Stimulated activated CD8-positive, alpha-beta memory T cell treated with anti-CD3 and anti-CD28 coated beads, Interleukin-15, amount 100 ng/mL, for 48 hours (primary cell): ENCODE results near the gene CASR.

Experiments used
- DNase-seq, 2 donors: peaks; one replicate each; pipeline ENCODE4 v3.0.0-alpha.2; 2020; ENCODE audit warnings: low read depth in 2 of 2

CASR gene

DNA sequence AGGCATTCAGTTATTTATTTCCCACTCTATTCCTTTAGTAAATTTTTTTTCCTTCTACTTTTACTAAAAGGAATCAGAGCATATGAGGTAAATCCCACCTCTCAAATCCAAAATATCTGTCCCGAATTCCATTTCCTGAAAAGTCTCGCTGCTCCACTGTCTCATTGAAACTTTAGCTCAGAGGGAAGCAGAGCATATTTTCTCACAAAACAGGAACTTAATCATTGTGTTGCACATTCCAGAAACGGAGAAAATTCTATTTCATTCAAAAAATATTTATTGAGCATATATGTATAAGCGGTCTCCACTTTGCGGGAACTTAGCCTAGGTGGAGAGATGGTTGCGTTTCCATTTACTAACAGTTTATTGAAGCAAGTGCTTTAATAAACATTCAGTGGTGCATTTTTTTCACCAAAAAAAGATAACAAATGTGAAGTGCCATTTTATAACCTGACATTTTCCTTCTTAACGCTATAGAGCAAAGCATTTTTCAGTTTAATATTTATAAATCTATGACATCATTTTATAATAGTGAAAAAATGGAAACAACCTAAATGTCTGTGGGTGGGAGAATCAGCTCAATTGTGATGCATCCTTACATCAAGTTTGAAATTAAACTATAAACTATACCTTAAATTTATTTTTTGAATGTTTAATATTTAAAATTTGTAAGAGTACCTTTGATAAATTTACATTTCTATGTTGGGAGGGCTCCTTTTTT, 74.3 kb downstream of the CASR start:
- no peak for DNase-seq

GRCh38 chr3:122258757-122259371, 75.4 kb downstream of the CASR start:
- DNase-seq: peak; percentile 55 to 58

DNA sequence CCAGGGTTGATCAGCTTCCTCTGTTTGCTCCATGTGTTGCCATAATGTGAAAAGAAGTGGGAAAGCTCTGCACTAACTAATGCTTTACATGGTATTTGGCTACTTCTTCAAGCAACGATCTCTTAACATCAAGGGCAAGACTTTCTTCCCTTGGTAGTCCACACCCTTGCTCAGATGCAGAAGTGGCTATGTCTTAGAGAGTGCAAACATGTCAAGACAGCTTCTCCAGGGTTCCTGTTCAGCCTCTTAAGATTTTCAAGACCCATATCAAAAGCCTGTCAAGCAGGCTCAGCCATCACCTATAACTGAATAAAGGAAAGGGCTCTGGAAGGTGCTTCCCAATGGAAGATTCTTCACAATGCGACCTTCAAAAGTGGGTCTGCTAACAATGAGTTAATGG, 76.7 kb downstream of the CASR start:
- DNase-seq: no peak

GRCh38 chr3:122263058-122263457, 79.6 kb downstream of the CASR start:
- DNase-seq: no peak

DNA sequence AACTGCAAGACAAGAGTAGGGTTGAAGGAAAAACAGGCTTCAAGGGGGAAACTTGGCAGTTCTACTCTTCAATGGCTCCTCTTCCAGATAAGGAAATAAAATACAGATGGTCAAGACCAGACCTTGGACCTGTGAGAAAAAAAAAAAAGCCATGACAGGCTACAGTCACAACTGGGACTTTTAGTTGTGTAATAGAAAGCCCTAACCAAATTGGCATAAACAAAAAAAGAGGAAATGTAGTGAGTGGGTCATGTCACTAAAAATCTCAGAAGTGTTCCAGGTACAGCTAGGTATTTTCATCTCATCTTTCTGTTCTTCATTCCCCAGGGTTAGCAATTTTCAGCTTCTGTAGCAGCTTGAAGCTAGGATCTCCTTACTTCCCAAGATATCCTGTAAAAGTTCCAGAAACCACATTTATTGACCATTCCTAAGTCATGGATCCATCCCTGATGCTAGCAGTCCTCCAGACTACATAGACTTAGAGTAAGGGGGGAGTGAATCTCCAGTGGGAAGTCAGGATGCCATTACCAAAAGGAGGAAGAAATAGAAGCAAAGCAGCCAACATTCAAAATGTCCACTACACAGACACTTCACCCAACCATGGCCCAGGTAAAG, 80.6 kb downstream of the CASR start:
- no peak for DNase-seq

DNA sequence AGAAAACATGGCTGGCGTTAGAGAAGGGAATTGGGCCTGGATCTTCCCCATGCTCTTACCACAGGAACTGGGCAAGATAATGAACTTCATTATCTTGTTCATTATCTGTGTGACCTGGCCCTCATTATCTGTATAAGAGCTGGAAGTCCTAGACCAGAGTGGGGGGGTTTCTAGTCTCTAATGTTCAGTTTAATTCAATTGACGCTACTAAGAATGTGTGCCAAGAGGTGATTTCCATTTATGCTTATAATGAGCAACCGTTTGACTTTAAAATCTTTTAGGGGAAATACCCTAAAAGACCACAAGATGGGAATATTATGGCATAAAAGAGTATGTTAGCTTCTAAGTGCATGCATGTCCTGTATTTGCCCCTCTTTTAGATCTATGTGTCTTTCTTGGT, 82.5 kb downstream of the CASR start:
- DNase-seq: no peak

DNA sequence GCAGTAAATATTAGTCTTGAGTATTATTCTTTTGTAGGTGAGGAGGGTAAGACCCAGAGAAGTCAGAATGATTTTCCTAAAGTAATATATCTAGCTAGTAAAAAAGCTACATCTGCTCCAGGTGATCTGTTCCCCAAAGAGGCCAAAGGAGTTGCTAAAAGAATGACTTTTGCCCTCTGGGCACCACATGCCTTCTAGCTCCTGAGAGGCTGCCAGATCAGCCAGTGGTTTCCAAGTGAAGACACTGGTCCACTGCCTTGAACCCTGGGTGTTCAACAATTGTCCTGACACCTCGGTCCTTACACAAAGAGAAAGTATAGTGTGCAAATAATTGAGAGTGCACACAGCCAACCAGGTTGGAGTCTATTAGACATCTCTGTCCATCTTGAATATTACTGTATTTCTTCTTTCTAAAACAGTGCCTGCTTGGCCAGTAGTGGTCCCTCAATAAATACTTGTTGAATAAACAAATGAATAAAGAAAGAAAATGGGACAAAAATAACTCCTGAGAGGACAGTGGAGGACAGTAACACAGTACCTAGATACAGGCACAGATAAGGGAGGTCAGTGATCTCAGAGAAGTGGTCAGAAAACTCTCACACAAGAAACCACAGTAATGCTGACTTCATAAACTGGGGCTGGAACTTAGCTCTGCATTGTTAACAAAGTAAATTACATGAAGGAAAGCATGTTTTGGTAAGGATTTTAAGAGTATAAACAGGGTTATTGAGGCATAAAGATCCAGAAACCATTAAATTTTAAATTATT, 85.0 kb downstream of the CASR start:
- no peak for DNase-seq

- DNase-seq: no peak
These were observed 85.6 kb downstream of the CASR start for GRCh38 chr3:122269045-122269444.

- DNase-seq: no peak
These were observed 87.9 kb downstream of the CASR start for GRCh38 chr3:122271246-122271898.

GRCh38 chr3:122272879-122273278, 89.4 kb downstream of the CASR start:
- no peak for DNase-seq

GRCh38 chr3:122273498-122273897, 90.0 kb downstream of the CASR start:
- no peak for DNase-seq

DNA sequence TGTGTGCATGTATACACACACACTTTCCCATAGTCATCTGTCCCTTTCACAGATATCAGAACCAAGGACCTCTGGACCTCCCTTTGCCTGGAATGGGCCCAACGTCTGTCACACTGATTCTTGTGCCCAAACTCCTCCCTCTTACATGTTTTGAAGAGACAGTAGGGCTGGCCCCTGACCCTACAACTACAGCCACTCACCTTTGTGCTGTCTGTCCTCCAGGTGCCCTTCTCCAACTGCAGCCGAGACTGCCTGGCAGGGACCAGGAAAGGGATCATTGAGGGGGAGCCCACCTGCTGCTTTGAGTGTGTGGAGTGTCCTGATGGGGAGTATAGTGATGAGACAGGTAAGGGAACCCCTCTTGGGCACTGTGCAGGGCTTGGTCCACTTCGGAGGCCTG, 98.4 kb downstream of the CASR start:
- no peak for DNase-seq

DNA sequence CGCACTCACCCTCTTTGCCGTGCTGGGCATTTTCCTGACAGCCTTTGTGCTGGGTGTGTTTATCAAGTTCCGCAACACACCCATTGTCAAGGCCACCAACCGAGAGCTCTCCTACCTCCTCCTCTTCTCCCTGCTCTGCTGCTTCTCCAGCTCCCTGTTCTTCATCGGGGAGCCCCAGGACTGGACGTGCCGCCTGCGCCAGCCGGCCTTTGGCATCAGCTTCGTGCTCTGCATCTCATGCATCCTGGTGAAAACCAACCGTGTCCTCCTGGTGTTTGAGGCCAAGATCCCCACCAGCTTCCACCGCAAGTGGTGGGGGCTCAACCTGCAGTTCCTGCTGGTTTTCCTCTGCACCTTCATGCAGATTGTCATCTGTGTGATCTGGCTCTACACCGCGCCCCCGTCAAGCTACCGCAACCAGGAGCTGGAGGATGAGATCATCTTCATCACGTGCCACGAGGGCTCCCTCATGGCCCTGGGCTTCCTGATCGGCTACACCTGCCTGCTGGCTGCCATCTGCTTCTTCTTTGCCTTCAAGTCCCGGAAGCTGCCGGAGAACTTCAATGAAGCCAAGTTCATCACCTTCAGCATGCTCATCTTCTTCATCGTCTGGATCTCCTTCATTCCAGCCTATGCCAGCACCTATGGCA, 100.5 kb downstream of the CASR start:
- DNase-seq: no peak

DNA sequence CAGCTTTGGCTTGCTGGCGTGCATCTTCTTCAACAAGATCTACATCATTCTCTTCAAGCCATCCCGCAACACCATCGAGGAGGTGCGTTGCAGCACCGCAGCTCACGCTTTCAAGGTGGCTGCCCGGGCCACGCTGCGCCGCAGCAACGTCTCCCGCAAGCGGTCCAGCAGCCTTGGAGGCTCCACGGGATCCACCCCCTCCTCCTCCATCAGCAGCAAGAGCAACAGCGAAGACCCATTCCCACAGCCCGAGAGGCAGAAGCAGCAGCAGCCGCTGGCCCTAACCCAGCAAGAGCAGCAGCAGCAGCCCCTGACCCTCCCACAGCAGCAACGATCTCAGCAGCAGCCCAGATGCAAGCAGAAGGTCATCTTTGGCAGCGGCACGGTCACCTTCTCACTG, 101.0 kb downstream of the CASR start:
- no peak for DNase-seq

GRCh38 chr3:122294359-122294758, 110.9 kb downstream of the CASR start:
- DNase-seq: no peak

- DNase-seq: no peak
These were observed 112.0 kb downstream of the CASR start for GRCh38 chr3:122295266-122296062.

DNA sequence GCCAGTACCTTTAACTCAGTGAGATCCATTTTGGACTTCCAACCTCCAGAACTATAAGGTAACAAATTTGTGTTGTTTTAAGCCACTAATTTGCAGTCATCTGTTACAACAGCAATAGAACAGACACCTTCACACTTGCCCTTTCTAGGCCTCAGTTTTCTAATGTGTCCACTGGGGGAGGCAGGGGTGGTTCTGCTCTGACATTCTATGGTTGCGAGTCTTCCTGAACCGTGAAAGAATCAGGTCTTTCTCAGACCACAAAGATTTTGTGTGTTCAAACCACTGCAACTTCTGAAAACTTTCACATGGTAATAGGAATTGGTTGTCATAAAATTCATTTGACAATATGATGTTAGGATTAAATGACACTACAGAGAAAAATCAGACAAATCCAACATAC, 114.8 kb downstream of the CASR start:
- peak; percentile 13 to 31 for DNase-seq

DNA sequence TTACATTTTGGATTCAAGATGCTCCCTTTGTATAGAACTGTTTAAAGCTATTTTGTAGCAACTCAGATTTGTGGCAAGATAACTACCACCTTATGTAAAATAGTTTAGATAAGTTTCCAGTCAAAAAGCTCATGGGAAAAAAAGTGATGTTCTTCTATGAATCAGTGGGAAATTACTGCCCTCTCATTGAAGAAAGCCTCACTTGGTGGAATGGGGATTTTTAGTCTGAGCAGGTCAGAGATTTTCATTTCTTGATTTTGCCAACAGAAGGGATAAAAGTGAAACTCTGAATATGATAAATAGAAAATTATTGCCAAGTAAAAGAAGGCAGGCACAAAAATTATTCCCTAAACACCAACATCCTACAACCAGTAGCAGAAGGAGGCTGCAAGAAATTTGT, 115.7 kb downstream of the CASR start:
- no peak for DNase-seq

DNA sequence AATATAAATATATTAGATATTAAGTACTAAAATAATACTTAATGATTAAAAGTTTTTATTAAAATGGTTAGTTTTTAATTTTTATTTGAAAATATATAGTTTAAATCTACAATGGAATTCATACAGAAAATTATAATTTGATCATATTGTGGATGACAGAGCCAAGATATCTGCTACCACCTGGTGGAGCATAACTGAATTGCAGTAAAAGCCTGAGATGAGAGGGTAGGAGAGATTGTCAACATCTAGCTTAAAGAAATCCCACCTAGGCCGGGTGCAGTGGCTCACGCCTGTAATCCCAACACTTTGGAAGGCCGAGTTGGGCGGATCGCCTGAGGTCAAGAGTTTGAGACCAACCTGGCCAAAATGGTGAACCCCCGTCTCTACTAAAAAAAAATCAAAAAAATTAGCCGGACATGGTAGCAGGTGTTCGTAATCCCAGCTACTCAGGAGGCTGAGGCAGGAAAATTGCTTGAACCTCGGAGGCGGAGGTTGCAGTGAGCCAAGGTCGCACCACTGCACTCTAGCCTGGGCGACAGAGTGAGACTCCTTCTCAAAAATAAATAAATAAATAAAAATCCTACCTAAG, 116.5 kb downstream of the CASR start:
- no peak for DNase-seq

DNA sequence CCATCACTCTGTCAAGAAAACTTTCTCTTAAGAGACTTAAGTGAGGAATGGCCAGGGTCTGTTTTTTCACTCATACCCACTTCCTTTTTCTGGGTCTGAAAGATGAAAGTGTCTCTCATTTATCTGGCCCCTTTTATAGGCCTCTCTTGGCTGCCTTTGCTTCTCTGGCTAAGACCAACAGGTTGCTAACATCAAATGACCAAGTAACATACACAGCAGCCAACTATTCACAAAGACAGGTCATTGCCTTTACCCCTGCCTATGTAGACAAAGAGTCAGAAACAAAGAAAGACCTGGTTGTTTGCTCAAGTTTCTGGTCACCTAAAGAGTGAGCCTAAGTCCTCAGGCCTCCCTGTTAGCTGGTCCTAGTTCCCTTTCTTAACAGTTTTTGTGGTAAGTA, 117.6 kb downstream of the CASR start:
- DNase-seq: no peak
